ENCODE measurements around the gene PKM. TPM values are rescaled to one million over a fixed set of nuclear protein-coding genes. Genes with fewer than 3 reads are reported as not detected.

PKM gene
- total and polyA plus RNA-seq, 5 donors from 2014 or later, result 332 to 510 (median 383) TPM

DNA sequence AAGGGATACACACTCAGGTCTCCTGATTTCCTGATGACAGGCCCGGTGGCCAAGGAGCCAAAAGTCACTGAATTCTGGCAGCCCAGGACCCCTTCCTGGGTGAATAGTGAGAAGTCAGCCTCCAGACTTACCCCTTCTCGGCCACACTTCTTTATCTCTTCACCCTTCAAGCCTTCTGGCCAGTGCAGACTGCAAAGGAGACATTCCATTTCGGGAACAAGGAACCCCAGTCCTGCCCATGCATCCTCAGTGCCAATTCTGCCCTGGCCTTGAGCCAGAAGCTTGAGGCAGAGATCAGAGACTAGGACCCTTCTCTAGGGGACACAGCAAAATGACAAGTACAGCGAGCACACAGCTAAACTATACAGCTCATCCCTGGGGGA lies 62.2 kb downstream of the PKM start:
- H3K4me1 Mint-ChIP-seq, result peaks cover 0 to 2% (median 0%) of the 10 kb centered on the region in 4 donors
- DNase-seq, result no peak
- Histone ChIP-seq H3K27me3 (ENCODE audit: control insufficient read depth, insufficient read depth, low read length) (no peaks in the 10 kb centered on the region), H3K4me3 (ENCODE audit: low read depth, low read length) (no peak overlapping the region), H3K36me3 (ENCODE audit: control insufficient read depth, insufficient read depth, low read length) (no peaks in the 10 kb centered on the region), H3K27ac (ENCODE audit: insufficient read depth, low read length, poor library complexity, severe bottlenecking) (no peak overlapping the region), H3K4me1 (ENCODE audit: control insufficient read depth, insufficient read depth, low read length, poor library complexity, severe bottlenecking) (no peaks in the 10 kb centered on the region), H3K9me3 (ENCODE audit: control insufficient read depth in 2 of 2, low read length in 2 of 2) (no peaks in the 10 kb centered on the region)
- peak overlapping the region in 1 of 3 donors; percentile 44 for H3K27ac Mint-ChIP-seq
- ATAC-seq (ENCODE audit: low read depth in 2 of 2), result no peak
- no peak overlapping the region for H3K4me3 Mint-ChIP-seq
- H3K9me3 Mint-ChIP-seq, result peaks cover 0 to 2% (median 0%) of the 10 kb centered on the region in 7 donors
- peaks cover 13% of the 10 kb centered on the region for H3K27me3 Mint-ChIP-seq
- no peaks in the 10 kb centered on the region for H3K36me3 Mint-ChIP-seq

DNA sequence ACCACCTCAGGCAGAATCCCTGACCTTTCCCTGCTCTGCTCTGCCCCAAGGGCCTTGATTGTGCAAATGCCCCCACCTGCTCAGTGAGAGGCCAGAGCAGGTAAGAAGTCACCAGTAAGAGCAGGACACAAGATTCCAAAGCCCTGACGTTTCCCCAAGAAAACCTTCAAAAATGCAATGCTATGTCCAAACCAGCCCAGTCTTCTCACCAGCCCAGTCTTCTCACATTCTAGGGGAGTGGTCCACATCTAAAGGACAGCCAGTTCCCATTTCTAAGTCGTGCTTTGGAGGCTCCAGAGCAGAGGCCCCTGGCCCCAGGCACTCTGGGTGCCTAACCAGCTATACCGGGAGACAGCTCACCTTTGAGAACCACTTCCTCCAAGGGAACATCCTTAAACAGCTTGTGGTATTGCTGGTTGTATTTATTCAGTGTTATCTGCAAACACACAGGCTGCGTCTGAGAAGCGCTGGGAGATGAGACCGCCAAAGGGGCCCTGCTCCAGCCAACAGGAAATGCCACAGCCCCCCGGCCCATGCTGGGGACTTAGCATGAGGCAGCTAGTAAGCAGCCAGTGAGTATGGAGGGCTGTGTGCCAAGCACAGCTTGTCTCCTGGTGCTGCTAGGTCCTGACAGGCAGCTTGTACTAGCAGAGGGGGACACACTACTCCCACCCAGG lies 62.7 kb downstream of the PKM start:
- no peaks in the 10 kb centered on the region for H3K4me1 ChIP-seq (ENCODE audit: control insufficient read depth, insufficient read depth, low read length, poor library complexity, severe bottlenecking)
- H3K4me3 ChIP-seq (ENCODE audit: low read depth, low read length), result no peak overlapping the region
- H3K27me3 ChIP-seq (ENCODE audit: control insufficient read depth, insufficient read depth, low read length), result no peaks in the 10 kb centered on the region
- Mint-ChIP-seq H3K27me3 (peaks cover 18% of the 10 kb centered on the region), H3K4me1 (peaks cover 0 to 2% (median 0%) of the 10 kb centered on the region in 4 donors), H3K36me3 (no peaks in the 10 kb centered on the region), H3K27ac (no peak overlapping the region), H3K9me3 (peaks cover 0 to 2% (median 0%) of the 10 kb centered on the region in 7 donors), H3K4me3 (no peak overlapping the region)
- DNase-seq, result peak in 1 of 3 donors; percentile 15
- H3K9me3 ChIP-seq (ENCODE audit: control insufficient read depth in 2 of 2, low read length in 2 of 2), result no peaks in the 10 kb centered on the region
- H3K27ac ChIP-seq (ENCODE audit: insufficient read depth, low read length, poor library complexity, severe bottlenecking), result no peak overlapping the region
- no peaks in the 10 kb centered on the region for H3K36me3 ChIP-seq (ENCODE audit: control insufficient read depth, insufficient read depth, low read length)
- no peak for ATAC-seq (ENCODE audit: low read depth in 2 of 2)

DNA sequence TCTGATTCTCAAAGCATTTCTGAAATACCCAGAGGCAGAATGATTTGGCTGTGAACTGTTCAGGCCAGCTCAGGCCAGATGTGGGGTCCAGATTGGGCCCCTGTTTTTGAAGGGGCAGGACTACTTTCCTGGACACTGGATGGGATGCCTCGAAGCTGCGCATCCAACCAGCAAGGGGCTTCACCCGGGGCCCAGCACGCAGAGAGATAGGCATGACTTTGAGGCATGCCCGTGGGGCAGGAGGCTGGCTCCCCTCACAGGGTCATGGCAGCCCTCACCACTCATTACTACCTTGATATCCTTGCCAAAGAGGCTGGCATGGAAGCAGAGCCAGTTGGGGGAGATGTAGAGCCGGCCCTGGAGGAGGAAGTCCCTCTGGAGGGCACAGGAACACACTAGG lies 63.5 kb downstream of the PKM start:
- no peaks in the 10 kb centered on the region for H3K36me3 Mint-ChIP-seq
- H3K4me1 Mint-ChIP-seq, result peaks cover 0 to 2% (median 0%) of the 10 kb centered on the region in 4 donors
- Histone ChIP-seq H3K36me3 (ENCODE audit: control insufficient read depth, insufficient read depth, low read length) (no peaks in the 10 kb centered on the region), H3K9me3 (ENCODE audit: control insufficient read depth in 2 of 2, low read length in 2 of 2) (no peaks in the 10 kb centered on the region), H3K4me3 (ENCODE audit: low read depth, low read length) (no peak overlapping the region), H3K27me3 (ENCODE audit: control insufficient read depth, insufficient read depth, low read length) (no peaks in the 10 kb centered on the region), H3K27ac (ENCODE audit: insufficient read depth, low read length, poor library complexity, severe bottlenecking) (no peak overlapping the region), H3K4me1 (ENCODE audit: control insufficient read depth, insufficient read depth, low read length, poor library complexity, severe bottlenecking) (no peaks in the 10 kb centered on the region)
- peaks cover 23% of the 10 kb centered on the region for H3K27me3 Mint-ChIP-seq
- peaks cover 0 to 2% (median 0%) of the 10 kb centered on the region in 7 donors for H3K9me3 Mint-ChIP-seq
- H3K4me3 Mint-ChIP-seq, result no peak overlapping the region
- ATAC-seq (ENCODE audit: low read depth in 2 of 2) (no peak), DNase-seq (no peak)
- no peak overlapping the region for H3K27ac Mint-ChIP-seq

DNA sequence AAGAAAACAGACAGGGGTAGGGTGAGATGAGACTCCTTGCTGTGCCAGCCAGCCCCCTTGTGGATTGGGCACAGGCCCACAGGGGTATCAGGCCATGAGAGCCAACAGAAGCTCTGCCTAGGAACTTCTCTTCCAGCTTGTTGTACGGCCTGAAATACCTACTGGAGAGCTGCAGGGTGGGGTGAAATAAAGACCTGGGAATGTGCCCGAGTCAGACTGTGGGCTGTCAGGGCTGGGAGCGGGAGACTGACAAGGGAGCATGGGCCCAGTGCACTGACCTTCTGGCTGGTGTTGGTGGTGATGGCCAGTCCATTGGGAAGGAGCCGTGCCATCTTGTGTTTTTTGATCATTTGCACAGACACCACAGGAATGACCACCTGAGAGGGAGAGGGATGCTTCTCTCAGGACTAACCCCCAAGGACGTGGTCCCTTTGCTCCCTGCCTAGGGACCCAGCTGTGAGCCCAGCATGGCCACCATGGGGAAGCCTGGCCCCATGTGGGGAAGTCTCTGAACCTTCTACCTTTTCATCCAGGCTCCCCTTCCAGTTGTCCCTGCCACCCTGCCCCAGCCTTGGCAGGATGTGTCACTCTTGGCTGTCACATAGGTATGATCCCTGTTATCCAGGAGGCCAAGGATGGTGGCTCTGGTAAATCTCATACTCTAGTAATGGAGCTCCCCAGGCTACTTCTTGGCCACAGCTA lies 64.1 kb downstream of the PKM start:
- H3K4me3 Mint-ChIP-seq, result no peak overlapping the region
- peaks cover 0 to 2% (median 0%) of the 10 kb centered on the region in 4 donors for H3K4me1 Mint-ChIP-seq
- Histone ChIP-seq H3K4me3 (ENCODE audit: low read depth, low read length) (no peak overlapping the region), H3K9me3 (ENCODE audit: control insufficient read depth in 2 of 2, low read length in 2 of 2) (no peaks in the 10 kb centered on the region), H3K27me3 (ENCODE audit: control insufficient read depth, insufficient read depth, low read length) (no peaks in the 10 kb centered on the region), H3K27ac (ENCODE audit: insufficient read depth, low read length, poor library complexity, severe bottlenecking) (no peak overlapping the region), H3K36me3 (ENCODE audit: control insufficient read depth, insufficient read depth, low read length) (no peaks in the 10 kb centered on the region), H3K4me1 (ENCODE audit: control insufficient read depth, insufficient read depth, low read length, poor library complexity, severe bottlenecking) (no peaks in the 10 kb centered on the region)
- H3K27me3 Mint-ChIP-seq, result peaks cover 25% of the 10 kb centered on the region
- ATAC-seq (ENCODE audit: low read depth in 2 of 2) (no peak), DNase-seq (no peak)
- no peak overlapping the region for H3K27ac Mint-ChIP-seq
- H3K36me3 Mint-ChIP-seq, result no peaks in the 10 kb centered on the region
- peaks cover 0 to 2% (median 0%) of the 10 kb centered on the region in 7 donors for H3K9me3 Mint-ChIP-seq

DNA sequence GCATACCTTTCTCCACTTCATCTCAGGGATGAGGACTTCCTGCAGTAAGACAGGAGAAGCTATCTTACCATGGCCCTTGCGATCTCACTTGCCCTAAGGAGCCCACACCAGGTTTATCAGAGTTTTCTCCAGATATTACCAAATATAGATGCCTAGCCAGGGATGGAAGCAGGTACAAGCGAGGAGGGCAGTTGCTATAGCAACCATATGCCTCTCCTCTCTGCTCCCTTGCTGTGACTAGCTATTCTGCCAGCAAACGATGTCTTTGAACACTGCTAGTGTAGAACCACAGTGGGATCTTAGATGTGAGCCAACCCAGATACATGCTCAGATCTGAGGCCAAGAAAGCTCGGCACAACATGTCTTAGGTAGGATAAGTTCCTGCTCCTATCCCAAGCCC lies 67.3 kb downstream of the PKM start:
- Mint-ChIP-seq H3K9me3 (no peaks in the 10 kb centered on the region), H3K27me3 (peaks cover 27% of the 10 kb centered on the region), H3K36me3 (no peaks in the 10 kb centered on the region), H3K27ac (no peak overlapping the region), H3K4me3 (no peak overlapping the region), H3K4me1 (peaks cover 0 to 2% (median 0%) of the 10 kb centered on the region in 4 donors)
- Histone ChIP-seq H3K27me3 (ENCODE audit: control insufficient read depth, insufficient read depth, low read length) (no peaks in the 10 kb centered on the region), H3K9me3 (ENCODE audit: control insufficient read depth in 2 of 2, low read length in 2 of 2) (no peaks in the 10 kb centered on the region), H3K36me3 (ENCODE audit: control insufficient read depth, insufficient read depth, low read length) (no peaks in the 10 kb centered on the region), H3K27ac (ENCODE audit: insufficient read depth, low read length, poor library complexity, severe bottlenecking) (no peak overlapping the region), H3K4me1 (ENCODE audit: control insufficient read depth, insufficient read depth, low read length, poor library complexity, severe bottlenecking) (no peaks in the 10 kb centered on the region), H3K4me3 (ENCODE audit: low read depth, low read length) (no peak overlapping the region)
- ATAC-seq (ENCODE audit: low read depth in 2 of 2) (no peak), DNase-seq (no peak)

DNA sequence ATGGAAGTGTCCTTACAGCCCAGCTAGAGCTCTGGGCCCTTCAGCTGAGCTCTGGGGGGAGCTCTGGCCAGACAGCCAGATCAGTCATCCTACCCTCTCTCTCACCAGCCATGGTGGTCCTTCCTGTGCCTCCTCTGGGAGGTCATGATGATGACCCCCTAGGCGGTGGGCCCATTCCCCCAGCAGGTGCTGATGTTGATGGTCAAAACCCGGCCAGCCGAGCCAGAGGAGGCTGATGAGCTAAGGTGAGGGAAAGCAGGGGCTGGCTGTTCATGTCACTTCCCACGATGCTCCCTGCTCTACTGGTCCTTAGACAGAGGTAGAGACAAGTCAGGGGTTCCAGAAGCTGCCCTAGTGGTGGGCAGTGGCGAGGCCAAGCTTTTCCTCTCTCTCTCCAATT lies 68.4 kb downstream of the PKM start:
- no peak overlapping the region for H3K27ac Mint-ChIP-seq
- H3K9me3 ChIP-seq (ENCODE audit: control insufficient read depth in 2 of 2, low read length in 2 of 2), result no peaks in the 10 kb centered on the region
- no peak for DNase-seq
- no peaks in the 10 kb centered on the region for H3K27me3 ChIP-seq (ENCODE audit: control insufficient read depth, insufficient read depth, low read length)
- H3K4me3 ChIP-seq (ENCODE audit: low read depth, low read length), result no peak overlapping the region
- peaks cover 27% of the 10 kb centered on the region for H3K27me3 Mint-ChIP-seq
- H3K4me1 ChIP-seq (ENCODE audit: control insufficient read depth, insufficient read depth, low read length, poor library complexity, severe bottlenecking), result no peaks in the 10 kb centered on the region
- H3K36me3 ChIP-seq (ENCODE audit: control insufficient read depth, insufficient read depth, low read length), result no peaks in the 10 kb centered on the region
- no peak overlapping the region for H3K4me3 Mint-ChIP-seq
- no peak for ATAC-seq (ENCODE audit: low read depth in 2 of 2)
- no peak overlapping the region for H3K27ac ChIP-seq (ENCODE audit: insufficient read depth, low read length, poor library complexity, severe bottlenecking)
- H3K4me1 Mint-ChIP-seq, result no peaks in the 10 kb centered on the region
- no peaks in the 10 kb centered on the region for H3K36me3 Mint-ChIP-seq
- H3K9me3 Mint-ChIP-seq, result no peaks in the 10 kb centered on the region

DNA sequence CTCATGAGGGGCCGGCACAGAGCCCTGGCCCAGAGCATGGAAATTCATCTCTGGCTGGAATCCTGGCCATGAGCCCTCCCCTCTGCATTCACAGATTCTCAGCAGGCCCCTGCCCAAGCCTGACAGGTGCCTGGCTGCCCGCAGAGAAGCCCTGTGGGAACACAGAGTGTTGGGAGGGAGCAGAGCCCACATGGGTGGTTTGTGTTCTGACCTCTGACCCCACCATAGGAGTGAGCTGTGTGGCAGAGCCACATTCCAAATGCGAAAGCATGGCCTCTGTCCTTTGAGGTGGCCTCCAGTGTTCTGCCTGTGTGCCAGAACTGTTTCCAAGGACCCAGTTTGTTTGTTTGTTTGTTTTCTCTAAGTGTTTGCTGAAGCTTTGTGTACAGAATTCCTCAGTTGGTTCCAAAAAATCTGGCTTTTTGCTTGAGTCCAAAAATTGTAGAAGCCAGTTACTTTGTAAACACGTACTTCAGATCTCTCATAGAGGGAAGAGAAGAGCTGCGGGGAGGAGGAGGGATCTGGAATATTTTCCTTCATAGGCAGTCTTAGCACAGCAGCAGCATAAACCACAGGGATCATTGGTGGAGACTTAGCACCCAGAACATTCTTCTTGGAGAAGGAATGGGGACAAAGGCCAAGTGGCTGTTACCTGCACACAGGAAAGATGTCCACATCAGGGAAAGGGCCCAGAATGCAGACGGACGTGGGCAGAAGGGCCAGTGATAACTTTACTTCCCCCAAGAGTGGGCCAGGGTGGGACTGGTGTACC lies 69.4 kb downstream of the PKM start:
- Mint-ChIP-seq H3K4me3 (no peak overlapping the region), H3K9me3 (no peaks in the 10 kb centered on the region), H3K27me3 (peaks cover 22% of the 10 kb centered on the region), H3K36me3 (no peaks in the 10 kb centered on the region), H3K4me1 (no peaks in the 10 kb centered on the region), H3K27ac (no peak overlapping the region)
- H3K36me3 ChIP-seq (ENCODE audit: control insufficient read depth, insufficient read depth, low read length), result no peaks in the 10 kb centered on the region
- H3K27me3 ChIP-seq (ENCODE audit: control insufficient read depth, insufficient read depth, low read length), result no peaks in the 10 kb centered on the region
- ATAC-seq (ENCODE audit: low read depth in 2 of 2) (no peak), DNase-seq (no peak)
- no peak overlapping the region for H3K27ac ChIP-seq (ENCODE audit: insufficient read depth, low read length, poor library complexity, severe bottlenecking)
- no peak overlapping the region for H3K4me3 ChIP-seq (ENCODE audit: low read depth, low read length)
- H3K4me1 ChIP-seq (ENCODE audit: control insufficient read depth, insufficient read depth, low read length, poor library complexity, severe bottlenecking), result no peaks in the 10 kb centered on the region
- no peaks in the 10 kb centered on the region for H3K9me3 ChIP-seq (ENCODE audit: control insufficient read depth in 2 of 2, low read length in 2 of 2)

Measured in CD4-positive, CD25-positive, alpha-beta regulatory T cell (primary cell).